Thoracic aorta (tissue), 2 donors: ENCODE data around the gene NOTUM. TPM values are rescaled to one million over a fixed set of nuclear protein-coding genes. Genes with fewer than 3 reads are reported as not detected.

Experiments
- ATAC-seq: fragments of 150-250 bp; one replicate; pipeline ENCODE4 v1.8.0; 2017; ENCODE audit warnings: low read depth; ENCODE audit not compliant: insufficient number of reproducible peaks, low FRiP score
- DNase-seq: peaks from one replicate; pipeline ENCODE4 v3.0.0-alpha.2; 2020; ENCODE audit warnings: low spot score
- H3K27ac ChIP-seq, 2 donors: fragments of 200-600 bp; sonication (generic); 1 replicate in 1 of 2; 2 replicates in 1 of 2; pipeline ENCODE4 v1.5.1; 2016; ENCODE audit warnings: mild to moderate bottlenecking in 2 of 2, moderate library complexity in 2 of 2
- H3K27me3 ChIP-seq: fragments of 200-600 bp; sonication (generic); replicated peaks from 2 replicates; pipeline ENCODE4 v1.6.0; 2016; ENCODE audit warnings: mild to moderate bottlenecking; ENCODE audit not compliant: insufficient read depth
- H3K36me3 ChIP-seq: fragments of 200-600 bp; sonication (generic); one replicate; pipeline ENCODE4 v1.5.1; 2016
- H3K4me1 ChIP-seq, 2 donors: fragments of 200-600 bp; sonication (generic); 1 replicate in 1 of 2; 2 replicates in 1 of 2; pipeline versions ENCODE4 v1.5.1 to v1.6.0; 2016; ENCODE audit warnings: low read depth in 2 of 2, mild to moderate bottlenecking in 1 of 2; ENCODE audit not compliant: control insufficient read depth in 1 of 2
- H3K4me3 ChIP-seq: fragments of 200-600 bp; sonication (generic); 2 replicates; pipeline ENCODE4 v1.5.1; 2016; ENCODE audit warnings: mild to moderate bottlenecking
- H3K9me3 ChIP-seq: fragments of 200-600 bp; sonication (generic); 2 replicates; pipeline ENCODE4 v1.5.1; 2016
- CTCF ChIP-seq: fragments of 200-600 bp; sonication (generic); IDR thresholded peaks from one replicate; pipeline ENCODE4 v1.5.1; 2019; ENCODE audit warnings: antibody characterized with exemption
- total RNA-seq, 2 donors: library from RNA; depleted of rRNA; stranded (reverse); fragments of >200 nt; gene quantifications; one replicate each; pipeline versions ENCODE4 v1.1.0 to v1.2.3, GENCODE V29; 2016

Gene NOTUM
- total RNA-seq, 2 donors from 2014 or later, result not detected

GRCh38 chr17:81966343-81967243 is 5.6 kb upstream of the NOTUM start:
- Histone ChIP-seq H3K9me3 (no peaks in the 10 kb centered on the region), H3K4me1 (peaks cover 0 to 11% of the 10 kb centered on the region in 2 donors), H3K4me3 (no peak overlapping the region), H3K27ac (no peak overlapping the region), H3K36me3 (no peaks in the 10 kb centered on the region), H3K27me3 (no peaks in the 10 kb centered on the region)
- no peak for ATAC-seq
- no peak for TF ChIP-seq CTCF
- no peak for DNase-seq

- no peak for TF ChIP-seq CTCF
Measured at GRCh38 chr17:81964081-81964849, 3.3 kb upstream of the NOTUM start.

GRCh38 chr17:81962499-81963441 is 1.8 kb upstream of the NOTUM start:
- ATAC-seq (no peak), DNase-seq (no peak)
- Histone ChIP-seq H3K4me3 (no peak overlapping the region), H3K9me3 (no peaks in the 10 kb centered on the region), H3K27ac (no peak overlapping the region), H3K36me3 (no peaks in the 10 kb centered on the region), H3K4me1 (peaks cover 5 to 21% of the 10 kb centered on the region in 2 donors), H3K27me3 (peaks cover 17% of the 10 kb centered on the region)
- TF ChIP-seq CTCF, result no peak

More at GRCh38 chr17:81964081-81964849, 3.3 kb upstream of the NOTUM start:
- DNase-seq, result no peak
- no peaks in the 10 kb centered on the region for H3K9me3 ChIP-seq
- peaks cover 5 to 27% of the 10 kb centered on the region in 2 donors for H3K4me1 ChIP-seq
- H3K27ac ChIP-seq, result no peak overlapping the region
- H3K27me3 ChIP-seq, result peaks cover 9% of the 10 kb centered on the region
- no peak for ATAC-seq
- H3K36me3 ChIP-seq, result no peaks in the 10 kb centered on the region
- no peak overlapping the region for H3K4me3 ChIP-seq

- Histone ChIP-seq H3K4me1 (peaks cover 5 to 20% of the 10 kb centered on the region in 2 donors), H3K27me3 (peaks cover 17% of the 10 kb centered on the region), H3K27ac (no peak overlapping the region), H3K4me3 (no peak overlapping the region), H3K9me3 (no peaks in the 10 kb centered on the region), H3K36me3 (no peaks in the 10 kb centered on the region)
- no peak for TF ChIP-seq CTCF
- ATAC-seq, result no peak
- no peak for DNase-seq
Measured at GRCh38 chr17:81961521-81962498, 823 bp upstream of the NOTUM start.
